Forelimb muscle (tissue), 1 donor: ENCODE measurements around the gene ECPAS. TPM values are rescaled to one million over a fixed set of nuclear protein-coding genes. Genes with fewer than 3 reads are reported as not detected.
A peak's percentile ranks its signal among the peaks of the same experiment; 100 is the strongest.
"Not testable (repeated sequence)": the region's sequence is repeated elsewhere in the genome, so short reads cannot be mapped to it uniquely, and the experiment has no call there.

Source experiments
- DNase-seq: peaks from one replicate; pipeline ENCODE4 v3.0.0-alpha.2; 2013; ENCODE audit warnings: low read depth
- polyA plus RNA-seq: library from polyadenylated mRNA; unstranded; fragments of 120-200 nt; gene quantifications from one replicate; pipeline ENCODE4 v1.2.1, GENCODE V29; 2013; ENCODE audit not compliant: insufficient read length

The ECPAS gene, protein sequence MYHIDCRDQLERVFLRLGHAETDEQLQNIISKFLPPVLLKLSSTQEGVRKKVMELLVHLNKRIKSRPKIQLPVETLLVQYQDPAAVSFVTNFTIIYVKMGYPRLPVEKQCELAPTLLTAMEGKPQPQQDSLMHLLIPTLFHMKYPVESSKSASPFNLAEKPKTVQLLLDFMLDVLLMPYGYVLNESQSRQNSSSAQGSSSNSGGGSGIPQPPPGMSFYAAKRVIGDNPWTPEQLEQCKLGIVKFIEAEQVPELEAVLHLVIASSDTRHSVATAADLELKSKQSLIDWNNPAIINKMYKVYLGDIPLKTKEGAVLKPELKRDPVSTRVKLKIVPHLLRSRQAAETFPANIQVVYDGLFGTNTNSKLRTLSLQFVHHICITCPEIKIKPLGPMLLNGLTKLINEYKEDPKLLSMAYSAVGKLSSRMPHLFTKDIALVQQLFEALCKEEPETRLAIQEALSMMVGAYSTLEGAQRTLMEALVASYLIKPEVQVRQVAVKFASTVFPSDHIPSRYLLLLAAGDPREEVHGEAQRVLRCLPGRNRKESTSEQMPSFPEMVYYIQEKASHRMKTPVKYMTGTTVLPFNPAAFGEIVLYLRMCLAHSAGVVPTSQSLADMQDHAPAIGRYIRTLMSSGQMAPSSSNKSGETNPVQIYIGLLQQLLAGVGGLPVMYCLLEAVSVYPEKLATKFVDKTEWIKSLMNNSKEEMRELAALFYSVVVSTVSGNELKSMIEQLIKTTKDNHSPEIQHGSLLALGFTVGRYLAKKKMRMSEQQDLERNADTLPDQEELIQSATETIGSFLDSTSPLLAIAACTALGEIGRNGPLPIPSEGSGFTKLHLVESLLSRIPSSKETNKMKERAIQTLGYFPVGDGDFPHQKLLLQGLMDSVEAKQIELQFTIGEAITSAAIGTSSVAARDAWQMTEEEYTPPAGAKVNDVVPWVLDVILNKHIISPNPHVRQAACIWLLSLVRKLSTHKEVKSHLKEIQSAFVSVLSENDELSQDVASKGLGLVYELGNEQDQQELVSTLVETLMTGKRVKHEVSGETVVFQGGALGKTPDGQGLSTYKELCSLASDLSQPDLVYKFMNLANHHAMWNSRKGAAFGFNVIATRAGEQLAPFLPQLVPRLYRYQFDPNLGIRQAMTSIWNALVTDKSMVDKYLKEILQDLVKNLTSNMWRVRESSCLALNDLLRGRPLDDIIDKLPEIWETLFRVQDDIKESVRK (N-terminal part only)
- 165 TPM for polyA plus RNA-seq

GRCh38 chr9:111483858-111484571 is at the start of gene ECPAS:
ECPAS (minus strand) TSS chr9:111484383; CDS start chr9:111472918, 11,465 bp downstream.
- DNase-seq: peak; percentile 48

DNA sequence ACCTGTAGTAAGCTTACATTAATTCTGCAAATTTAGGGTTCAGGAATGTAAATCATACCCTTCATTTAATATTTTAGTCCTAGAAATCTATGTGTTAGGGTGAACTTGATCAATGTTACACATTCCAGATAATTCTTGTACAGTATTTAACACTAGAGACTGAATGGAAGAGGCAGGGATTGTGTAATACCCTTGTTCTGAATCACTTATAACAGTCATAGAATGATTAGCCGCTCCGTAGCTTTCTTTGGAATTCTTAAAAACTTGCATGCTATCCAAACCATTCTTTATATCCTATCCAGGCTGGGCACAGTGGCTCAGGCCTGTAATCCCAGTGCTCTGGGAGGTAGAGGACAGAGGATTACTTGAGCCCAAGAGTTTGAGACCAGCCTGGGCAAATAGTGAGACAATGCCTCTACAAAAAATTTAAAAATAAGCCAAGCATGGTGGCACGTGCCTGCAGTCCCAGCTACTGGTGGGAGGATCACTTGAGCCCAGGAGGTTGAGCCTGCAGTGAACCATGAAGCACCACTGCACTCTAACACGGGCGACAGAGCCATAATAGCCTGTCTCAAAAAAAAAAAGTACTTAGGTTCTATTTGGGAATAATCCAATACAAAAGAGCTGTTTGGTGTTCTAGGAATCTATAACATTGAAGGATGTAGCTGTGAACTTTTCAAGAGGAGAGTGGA is 49.1 kb upstream of the ECPAS start:
- DNase-seq: no peak

- DNase-seq: no peak
These were observed 47.5 kb upstream of the ECPAS start for GRCh38 chr9:111531716-111532115.

GRCh38 chr9:111529787-111530186 is 45.6 kb upstream of the ECPAS start:
- no peak for DNase-seq

DNA sequence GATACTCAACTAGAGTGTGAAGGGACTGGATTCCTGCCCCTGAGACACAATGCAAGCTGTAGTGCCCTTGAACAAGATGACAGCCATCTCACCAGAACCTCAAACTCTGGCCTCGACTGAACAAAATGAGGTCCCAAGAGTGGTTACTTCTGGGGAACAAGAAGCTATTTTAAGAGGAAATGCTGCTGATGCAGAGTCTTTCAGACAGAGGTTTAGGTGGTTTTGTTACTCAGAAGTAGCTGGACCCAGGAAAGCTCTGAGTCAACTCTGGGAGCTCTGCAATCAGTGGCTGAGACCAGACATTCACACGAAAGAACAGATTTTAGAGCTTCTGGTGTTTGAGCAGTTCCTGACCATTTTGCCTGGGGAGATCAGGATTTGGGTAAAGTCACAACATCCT is 43.2 kb upstream of the ECPAS start:
- no peak for DNase-seq

GRCh38 chr9:111525056-111525977 is 41.1 kb upstream of the ECPAS start, which contains the start of gene ZNF483:
ZNF483 (plus strand) TSS chr9:111525179; CDS start chr9:111527396, 2,217 bp downstream.
- peak; percentile 50 for DNase-seq

GRCh38 chr9:111524731-111525055 is 40.5 kb upstream of the ECPAS start:
- DNase-seq: no peak

GRCh38 chr9:111516061-111516465 is 31.9 kb upstream of the ECPAS start:
- DNase-seq: no peak

- DNase-seq: no peak
These were observed 30.8 kb upstream of the ECPAS start for GRCh38 chr9:111514967-111515366.

GRCh38 chr9:111511581-111511980 is 27.4 kb upstream of the ECPAS start:
- not testable (repeated sequence) for DNase-seq

DNA sequence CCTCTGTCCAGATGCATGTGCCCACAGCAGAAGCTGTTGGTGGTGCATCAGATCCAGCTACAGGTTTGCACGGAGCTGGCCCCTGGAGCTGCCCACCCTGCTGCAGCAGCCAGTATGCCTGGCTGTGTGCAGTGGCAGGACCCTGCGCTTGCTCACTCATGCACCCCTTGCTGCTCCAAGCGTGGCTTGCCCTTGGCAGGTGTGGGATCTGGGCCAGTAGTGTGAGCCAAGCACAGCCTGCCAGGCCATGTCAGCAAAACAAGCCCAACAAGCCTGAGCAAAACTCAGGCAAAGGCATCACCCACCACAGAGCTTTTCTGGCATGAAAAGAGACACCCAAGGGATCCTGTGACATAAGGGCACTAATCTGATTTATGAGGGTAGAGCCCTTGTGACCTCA is 18.3 kb upstream of the ECPAS start:
- DNase-seq: no peak

GRCh38 chr9:111501648-111502047 is 17.5 kb upstream of the ECPAS start:
- DNase-seq: no peak

DNA sequence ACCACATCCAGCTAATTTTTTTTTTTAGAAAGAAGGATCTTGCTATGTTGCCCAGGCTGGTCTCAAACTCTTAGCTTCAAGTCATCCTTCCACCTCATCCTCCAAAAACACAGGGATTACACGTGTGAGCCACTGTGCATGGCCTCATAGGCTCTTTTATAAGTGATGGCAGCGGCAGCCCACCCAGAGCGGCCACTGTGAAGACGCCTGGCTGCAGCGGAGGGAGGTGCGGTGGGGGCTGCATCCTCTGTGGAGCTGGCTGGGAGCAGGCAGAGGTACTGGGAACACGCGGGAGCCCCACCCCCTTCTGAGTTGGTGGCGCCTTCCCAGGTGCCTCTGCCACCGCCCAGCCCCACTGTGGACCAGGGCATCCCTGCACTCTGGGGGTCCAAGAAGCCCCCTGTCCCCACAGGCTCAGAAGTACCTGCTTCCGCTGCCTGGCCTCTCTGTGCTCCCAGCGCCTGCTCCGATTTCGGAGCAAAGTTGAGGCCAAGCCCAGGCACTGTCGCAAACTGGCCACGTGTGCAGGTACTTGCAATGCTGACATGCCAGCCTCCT is 16.9 kb upstream of the ECPAS start:
- DNase-seq: no peak

GRCh38 chr9:111497196-111497595 is 13.0 kb upstream of the ECPAS start:
- DNase-seq: not testable (repeated sequence)

DNA sequence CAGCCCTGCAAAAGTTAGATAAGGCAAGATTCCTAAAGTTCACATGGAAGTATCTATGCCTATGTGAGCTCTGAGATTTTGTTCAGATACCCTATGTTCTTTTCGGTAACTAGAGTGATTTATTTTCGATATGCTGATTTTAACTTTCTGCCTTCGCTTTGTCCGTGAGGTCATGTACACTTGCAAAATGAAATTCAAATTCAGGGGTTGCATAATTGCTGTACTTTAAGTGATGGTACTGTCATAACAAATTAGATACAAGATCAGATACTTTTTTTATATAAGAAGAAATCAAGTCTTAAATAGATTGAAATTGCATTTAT is 350 bp upstream of the ECPAS start:
- no peak for DNase-seq

DNA sequence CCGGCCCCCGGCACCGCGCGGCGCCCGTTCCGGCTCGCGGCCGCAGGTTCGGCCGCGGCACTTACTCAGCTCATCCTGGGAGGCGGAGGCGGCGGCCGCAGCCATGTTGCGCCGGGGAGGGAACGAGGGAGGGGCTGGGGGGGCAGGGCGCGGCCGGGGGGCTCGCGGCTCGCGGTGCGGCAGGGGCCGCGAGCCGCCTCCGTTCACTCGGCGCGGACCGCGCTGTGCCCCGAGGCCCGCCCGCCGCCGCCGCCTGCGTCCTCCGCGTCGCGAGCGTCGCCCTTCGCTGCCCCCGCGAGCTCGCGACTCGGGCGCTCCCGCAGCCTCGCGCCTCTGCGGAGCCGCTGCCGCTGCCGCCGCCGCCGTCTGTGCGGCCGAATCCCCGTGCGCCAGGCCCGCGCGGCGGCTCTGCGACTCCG is 735 bp downstream of the ECPAS start:
- no peak for DNase-seq

GRCh38 chr9:111482694-111483438 is 1.3 kb downstream of the ECPAS start:
- DNase-seq: no peak

DNA sequence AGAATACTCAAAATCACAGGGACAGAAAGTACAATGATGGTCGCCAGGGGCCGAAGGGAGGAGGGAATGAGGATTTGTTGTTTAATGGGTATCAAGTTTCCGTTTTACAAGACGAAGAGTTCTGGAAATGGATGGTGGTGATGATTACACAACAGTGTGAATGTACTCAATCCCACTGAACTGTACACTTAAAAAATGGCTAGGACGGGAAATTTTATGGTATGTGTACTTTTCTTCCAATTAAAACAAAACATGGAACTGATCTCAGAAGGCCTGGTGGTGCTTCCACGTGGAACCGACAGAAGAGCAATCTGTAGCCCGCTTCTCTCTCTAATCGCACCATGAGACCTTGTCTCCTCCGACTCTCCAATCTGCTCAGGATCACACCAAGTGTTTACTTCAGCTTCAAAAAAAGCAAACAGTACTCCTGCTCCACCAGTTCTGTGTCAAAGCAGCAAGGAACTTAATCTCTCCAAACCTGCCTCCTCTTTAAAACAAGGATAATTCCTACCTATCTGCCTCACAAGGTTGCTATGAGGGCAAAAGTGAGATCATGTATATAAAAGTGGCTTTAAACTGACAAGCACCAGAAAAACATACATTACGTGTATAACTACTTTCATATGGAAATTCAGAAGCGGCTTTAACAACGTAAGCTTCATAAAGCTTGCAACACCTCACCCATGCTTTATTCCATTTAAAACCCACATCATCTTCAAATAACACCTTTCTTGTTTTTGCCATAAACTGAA is 2.1 kb downstream of the ECPAS start:
- no peak for DNase-seq
